GM12872 (cell line): Measurements from ENCODE around the gene NVL.
A peak's percentile ranks its signal among the peaks of the same experiment; 100 is the strongest.

ENCODE experiments used
- CTCF ChIP-seq: IDR thresholded peaks from 3 replicates; pipeline ENCODE4 v1.5.1; 2011; ENCODE audit warnings: low read depth, mild to moderate bottlenecking, low read length, moderate library complexity; ENCODE audit not compliant: insufficient read depth

Gene NVL

GRCh38 chr1:224338150-224338838 lies 8.3 kb upstream of the NVL start:
- TF ChIP-seq CTCF = no peak

GRCh38 chr1:224333939-224334786 lies 4.2 kb upstream of the NVL start:
- TF ChIP-seq CTCF = no peak

- peak; percentile 61; the same call in 2 of the 3 replicates for TF ChIP-seq CTCF
These were observed 3.4 kb upstream of the NVL start for GRCh38 chr1:224333309-224333926.

GRCh38 chr1:224331824-224332223 lies 1.9 kb upstream of the NVL start:
- no peak for TF ChIP-seq CTCF

- no peak for TF ChIP-seq CTCF
These were observed 1.4 kb upstream of the NVL start for GRCh38 chr1:224331326-224331725.

GRCh38 chr1:224329484-224329841 lies 509 bp downstream of the NVL start:
- TF ChIP-seq CTCF = no peak

GRCh38 chr1:224328644-224329043 lies 1.3 kb downstream of the NVL start:
- TF ChIP-seq CTCF = no peak
